Measurements from ENCODE around the gene CTDNEP1. TPM values are rescaled to one million over a fixed set of nuclear protein-coding genes. Genes with fewer than 3 reads are reported as not detected.

Gene CTDNEP1
- polyA plus RNA-seq, 1 of the 3 experiments (the other 2 are of a cell fraction): 111 TPM

- ChIA-PET CTCF (interaction anchor here (1.2 to 5.3 kb wide), 7 partner anchors 16 to 190 kb away, joined by 3 to 37 read pairs (median 4); partner anchors contain the start of genes ACADVL, CTDNEP1, DLG4 and NEURL4), POLR2A (no interaction called here)
- no peaks in the 10 kb centered on the region for H3K9me3 ChIP-seq
- peaks cover 35 to 37% of the 10 kb centered on the region in 2 experiments for H3K36me3 ChIP-seq (replicated peaks in 1 of 2; ENCODE audit: control insufficient read depth in 1 of 2, insufficient read depth in 2 of 2, low read length in 1 of 2)
- WGBS (ENCODE audit: low lambda C conversion rate): 84% methylated on average over 20 of the region's 22 CpGs
- 0 out of 2 replicates have a peak, but pooled peaks have one; percentile 29 for TF ChIP-seq TCF12 (IDR thresholded peaks at IDR 0.05)
- TF ChIP-seq JUND (IDR thresholded peaks at IDR 0.05): peak; percentile 22; the same call in 1 of the 2 replicates
- TF ChIP-seq YY1 (IDR thresholded peaks at IDR 0.05; ENCODE audit: low read depth): no peak
- no peak for TF ChIP-seq MEF2A (IDR thresholded peaks at IDR 0.05; ENCODE audit: borderline replicate concordance, low read depth)
- TF ChIP-seq FOXM1 (IDR thresholded peaks at IDR 0.05; ENCODE audit: low read depth): no peak
- TF ChIP-seq TAF1 (IDR thresholded peaks at IDR 0.05; ENCODE audit: borderline replicate concordance, low read depth, low read length): no peak
- TF ChIP-seq NRF1 (IDR thresholded peaks at IDR 0.05; ENCODE audit: low read depth, low read length): no peak
- no peak for TF ChIP-seq RCOR1 (IDR thresholded peaks at IDR 0.05; ENCODE audit: low read length)
- TF ChIP-seq, protein P1, sequence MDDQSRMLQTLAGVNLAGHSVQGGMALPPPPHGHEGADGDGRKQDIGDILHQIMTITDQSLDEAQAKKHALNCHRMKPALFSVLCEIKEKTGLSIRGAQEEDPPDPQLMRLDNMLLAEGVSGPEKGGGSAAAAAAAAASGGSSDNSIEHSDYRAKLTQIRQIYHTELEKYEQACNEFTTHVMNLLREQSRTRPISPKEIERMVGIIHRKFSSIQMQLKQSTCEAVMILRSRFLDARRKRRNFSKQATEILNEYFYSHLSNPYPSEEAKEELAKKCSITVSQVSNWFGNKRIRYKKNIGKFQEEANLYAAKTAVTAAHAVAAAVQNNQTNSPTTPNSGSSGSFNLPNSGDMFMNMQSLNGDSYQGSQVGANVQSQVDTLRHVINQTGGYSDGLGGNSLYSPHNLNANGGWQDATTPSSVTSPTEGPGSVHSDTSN (IDR thresholded peaks at IDR 0.05): peak; percentile 51; the same call in 1 of the 2 replicates
- peak; percentile 21; the same call in 1 of the 2 replicates for TF ChIP-seq FOSL2 (IDR thresholded peaks at IDR 0.05; ENCODE audit: borderline replicate concordance, low read depth)
- TF ChIP-seq, protein P2, sequence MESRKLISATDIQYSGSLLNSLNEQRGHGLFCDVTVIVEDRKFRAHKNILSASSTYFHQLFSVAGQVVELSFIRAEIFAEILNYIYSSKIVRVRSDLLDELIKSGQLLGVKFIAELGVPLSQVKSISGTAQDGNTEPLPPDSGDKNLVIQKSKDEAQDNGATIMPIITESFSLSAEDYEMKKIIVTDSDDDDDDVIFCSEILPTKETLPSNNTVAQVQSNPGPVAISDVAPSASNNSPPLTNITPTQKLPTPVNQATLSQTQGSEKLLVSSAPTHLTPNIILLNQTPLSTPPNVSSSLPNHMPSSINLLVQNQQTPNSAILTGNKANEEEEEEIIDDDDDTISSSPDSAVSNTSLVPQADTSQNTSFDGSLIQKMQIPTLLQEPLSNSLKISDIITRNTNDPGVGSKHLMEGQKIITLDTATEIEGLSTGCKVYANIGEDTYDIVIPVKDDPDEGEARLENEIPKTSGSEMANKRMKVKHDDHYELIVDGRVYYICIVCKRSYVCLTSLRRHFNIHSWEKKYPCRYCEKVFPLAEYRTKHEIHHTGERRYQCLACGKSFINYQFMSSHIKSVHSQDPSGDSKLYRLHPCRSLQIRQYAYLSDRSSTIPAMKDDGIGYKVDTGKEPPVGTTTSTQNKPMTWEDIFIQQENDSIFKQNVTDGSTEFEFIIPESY (IDR thresholded peaks at IDR 0.05; ENCODE audit: borderline replicate concordance, low read depth): no peak
- DNase-seq: no peak
- no peak overlapping the region; a peak in 1 of 4 replicates for H3K4me3 ChIP-seq (ENCODE audit: low read depth in 2 of 2, low read length in 1 of 2)
- peak overlapping the region; percentile 81; the same call in 1 of the 2 replicates for H3K4me2 ChIP-seq
- H3K79me2 ChIP-seq (ENCODE audit: insufficient read depth): peaks cover 89% of the 10 kb centered on the region
- peaks cover 22% of the 10 kb centered on the region for H4K20me1 ChIP-seq (ENCODE audit: insufficient read depth)
- H3K4me1 ChIP-seq (ENCODE audit: control insufficient read depth in 1 of 2, insufficient read depth in 2 of 2, low read depth in 1 of 2, low read length in 1 of 2): peaks cover 40 to 44% of the 10 kb centered on the region in 2 experiments
- no peaks in the 10 kb centered on the region for H3K27me3 ChIP-seq (ENCODE audit: insufficient read depth)
- no peaks in the 10 kb centered on the region for H3K9me2 ChIP-seq
- H2AFZ ChIP-seq (ENCODE audit: low read depth): no peak overlapping the region
- peaks cover 46% of the 10 kb centered on the region for H3F3A ChIP-seq (replicated peaks; ENCODE audit: insufficient read depth)
- H3K9ac ChIP-seq: no peak overlapping the region
- peak overlapping the region; percentile 82 to 94; a peak in 3 of 4 replicates for H3K27ac ChIP-seq (ENCODE audit: low read depth in 2 of 2, low read length in 1 of 2)
Measured at GRCh38 chr17:7235693-7236665, 15.6 kb downstream of the CTDNEP1 start.
